MM.1S (cell line): ENCODE results near the gene PNKD.

Source experiments
- CTCF ChIP-seq: fragments of 300-600 bp; sonication (generic); IDR thresholded peaks from 2 replicates; pipeline ENCODE4 v1.5.1; 2016; ENCODE audit warnings: antibody characterized with exemption, low read length, mixed read lengths
- EZH2 ChIP-seq: fragments of 300-600 bp; sonication (generic); optimal IDR thresholded peaks from 2 replicates; pipeline ENCODE3; 2017; ENCODE audit warnings: low read depth, mild to moderate bottlenecking, antibody characterized with exemption, low read length, mixed read lengths

- no peak for TF ChIP-seq CTCF
- TF ChIP-seq EZH2: no peak
Measured at GRCh38 chr2:218344755-218345417, 74.6 kb downstream of the PNKD start.
